NOMO-1 (cell line): ENCODE measurements around the gene MARK3.

Source experiments
- DNase-seq, 2 experiments: peaks; one replicate each; lab custom pipeline; 2025; ENCODE audit not compliant: unreplicated experiment in 2 of 2; lab: John Stamatoyannopoulos, UW

The MARK3 gene

GRCh38 chr14:103545219-103545914, 160.2 kb downstream of the MARK3 start:
- no peak for DNase-seq

DNA sequence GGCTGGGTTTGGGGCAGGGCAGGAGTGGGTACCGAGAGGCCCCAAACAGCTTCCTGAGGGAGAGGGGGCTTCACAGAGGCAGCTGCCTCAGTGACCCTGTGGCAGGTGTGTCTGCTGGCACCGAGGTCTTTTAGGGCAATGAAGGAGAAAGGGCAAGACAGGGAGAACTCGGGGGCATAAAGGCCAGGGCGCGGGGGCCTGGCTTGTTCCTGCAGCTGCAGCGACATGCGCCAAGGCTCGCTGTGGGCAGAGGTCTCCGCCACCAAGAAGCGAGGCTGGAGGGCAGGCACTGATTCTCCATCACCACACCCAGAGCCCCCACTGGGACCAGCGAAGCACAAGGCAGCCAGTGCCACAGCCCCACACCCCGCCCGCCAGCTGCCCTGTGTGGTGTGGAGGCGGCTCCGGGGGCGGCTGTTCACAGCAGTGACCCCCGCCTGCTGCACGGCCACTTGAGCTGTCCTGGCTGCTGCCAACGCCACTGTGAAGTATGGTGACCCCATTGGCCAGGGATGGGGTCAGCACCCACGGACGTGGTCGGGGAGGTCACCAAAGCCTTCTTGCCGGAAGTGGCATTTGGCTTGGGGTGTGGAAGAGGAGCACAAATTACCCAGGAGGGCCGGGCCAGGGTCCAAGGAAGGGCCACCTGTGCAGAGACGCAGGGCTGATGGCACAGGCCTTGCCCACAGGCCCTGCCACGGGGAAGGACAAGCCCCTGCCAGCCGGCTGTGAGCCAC, 160.9 kb downstream of the MARK3 start:
- no peak for DNase-seq

GRCh38 chr14:103546652-103547454, 161.6 kb downstream of the MARK3 start:
- peak; percentile 31 to 43 for DNase-seq

DNA sequence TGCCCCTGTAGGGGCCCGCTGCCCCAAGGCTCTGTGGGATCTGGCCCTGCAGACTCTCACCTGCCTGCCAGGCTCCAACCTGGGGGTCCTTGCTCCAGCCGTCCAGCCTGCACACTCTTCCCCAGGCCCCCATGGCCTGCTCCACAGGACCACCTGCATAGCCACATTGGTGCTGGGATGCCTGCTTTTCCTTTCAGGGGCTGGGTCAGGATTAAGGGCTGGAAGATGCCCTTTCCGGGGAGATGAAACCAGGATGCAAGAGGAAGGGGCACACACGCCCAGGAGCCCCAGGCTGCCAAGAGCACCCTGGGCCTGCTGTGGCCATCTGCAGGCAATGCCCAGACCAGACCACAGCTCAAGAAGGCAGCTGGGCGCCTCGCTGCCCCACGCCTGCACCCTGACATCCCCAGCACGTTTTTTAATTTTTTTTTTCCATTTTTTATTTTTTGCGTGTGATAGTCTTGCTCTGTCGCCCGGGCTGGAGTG, 162.3 kb downstream of the MARK3 start:
- DNase-seq, result no peak

GRCh38 chr14:103547941-103548462, 162.8 kb downstream of the MARK3 start:
- DNase-seq, result no peak

DNA sequence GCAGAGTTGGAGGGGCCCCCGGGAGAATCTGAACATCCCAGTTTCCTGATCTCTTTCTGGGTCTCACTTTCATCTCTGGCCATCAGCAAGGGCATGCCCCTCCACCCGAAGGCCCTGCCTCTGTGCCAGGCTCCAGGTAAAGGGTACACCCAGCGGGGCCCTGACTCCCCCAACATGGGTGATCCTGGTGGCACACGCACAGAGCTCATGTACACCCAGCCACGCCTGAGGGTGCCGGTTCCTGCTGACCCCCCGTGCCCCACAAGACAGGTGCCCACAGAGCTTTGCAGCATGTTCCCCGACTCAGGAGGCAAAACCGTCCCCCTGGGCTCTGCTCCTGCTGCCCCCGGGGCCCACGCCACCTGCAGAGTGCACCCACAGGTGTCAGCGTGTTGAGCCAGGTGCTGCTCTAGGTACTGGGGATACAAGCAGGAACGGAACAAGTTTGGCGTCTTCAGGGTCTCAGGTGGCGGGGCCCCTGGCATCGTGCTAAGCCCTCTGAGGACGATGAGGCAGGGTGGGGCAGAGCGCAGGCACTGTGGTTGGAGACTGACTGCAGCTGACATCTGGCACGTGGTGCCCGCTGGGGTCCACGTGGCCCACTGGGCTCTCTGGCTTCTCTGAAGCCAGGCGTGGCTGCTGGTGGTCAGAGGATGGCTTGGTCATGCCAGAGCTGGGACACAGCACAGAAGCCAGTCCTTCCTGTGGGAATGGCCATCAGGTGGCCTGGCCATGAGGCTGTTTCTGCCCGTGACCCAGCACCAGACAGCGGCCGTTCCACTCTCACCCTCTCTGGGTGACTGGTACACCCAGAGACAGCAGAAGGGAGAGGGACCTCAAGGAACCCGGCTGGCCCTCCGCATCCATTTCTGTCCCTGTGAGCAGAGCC, 163.5 kb downstream of the MARK3 start:
- DNase-seq, result no peak

GRCh38 chr14:103549361-103550311, 164.4 kb downstream of the MARK3 start:
- no peak for DNase-seq

DNA sequence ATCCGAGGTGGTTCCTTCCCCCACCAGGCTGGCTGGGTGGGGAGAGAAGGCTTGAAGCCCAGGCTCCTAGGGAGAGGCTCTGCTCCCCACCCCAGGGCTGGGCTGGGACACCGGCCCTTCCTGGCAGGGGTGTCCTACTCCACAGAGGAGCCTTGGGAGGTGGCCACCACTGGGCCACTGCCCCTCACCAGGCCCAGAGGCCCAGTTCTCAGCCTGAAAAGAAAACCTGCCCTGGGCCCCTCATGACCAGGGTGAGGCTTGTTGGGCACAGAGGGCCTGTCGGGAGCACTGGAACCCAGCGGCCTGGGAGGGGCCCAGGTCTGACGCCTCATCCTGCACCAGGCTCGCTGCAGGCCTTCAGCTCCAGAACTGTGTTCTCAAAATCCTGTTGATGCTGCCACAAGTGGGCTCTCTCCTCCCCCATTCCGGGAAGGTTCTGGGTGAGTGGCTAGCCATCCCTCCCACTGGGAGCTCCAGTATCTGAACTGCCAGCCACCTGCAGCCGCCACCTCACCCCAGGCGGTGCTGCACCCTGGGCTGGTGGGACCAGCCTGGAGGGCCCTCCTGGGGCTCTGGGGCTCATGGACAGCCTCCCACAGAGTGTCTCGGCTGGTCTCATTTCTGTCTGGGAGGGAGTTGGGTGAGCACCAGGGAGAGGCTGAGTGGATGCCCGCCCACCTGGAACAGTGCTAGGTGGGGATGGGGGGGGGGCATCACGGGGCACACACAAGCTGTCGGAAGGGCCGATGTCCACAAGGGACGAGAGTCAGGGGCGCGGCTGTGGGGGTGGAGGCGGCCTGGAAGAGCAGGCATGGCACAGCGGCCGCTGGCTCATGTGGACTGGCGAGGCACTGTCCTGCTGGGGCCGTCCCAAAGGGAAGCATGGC, 165.5 kb downstream of the MARK3 start:
- no peak for DNase-seq

DNA sequence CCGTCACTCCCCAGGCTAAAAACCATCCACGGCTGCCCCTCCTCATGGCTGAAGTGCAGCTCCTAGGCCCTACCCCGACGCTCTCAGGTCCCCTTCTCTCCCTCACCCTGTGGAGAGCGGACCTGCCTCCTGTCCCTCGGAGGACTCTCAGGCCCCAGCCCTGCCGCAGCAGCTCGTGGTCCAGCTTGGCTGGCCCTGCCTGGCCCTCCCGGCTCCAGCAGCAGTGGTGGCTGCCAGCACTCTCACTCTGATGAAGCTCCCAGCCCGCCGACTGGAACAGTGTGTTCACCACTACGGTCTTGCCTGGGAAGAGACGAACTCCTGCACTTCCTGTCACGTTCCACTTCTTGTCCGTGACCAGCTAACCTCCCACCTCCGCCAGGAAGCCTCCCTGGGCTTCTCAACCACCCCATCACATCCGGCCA, 166.1 kb downstream of the MARK3 start:
- DNase-seq, result no peak

- no peak for DNase-seq
Measured at GRCh38 chr14:103552011-103552845, 167.0 kb downstream of the MARK3 start.

GRCh38 chr14:103552846-103553210, 167.6 kb downstream of the MARK3 start:
- no peak for DNase-seq
